Activated CD4-positive, alpha-beta T cell treated with anti-CD3 and anti-CD28 coated beads for 24 hours (primary cell): ENCODE measurements around the gene MDK.
"Not testable (repeated sequence)": the region's sequence is repeated elsewhere in the genome, so short reads cannot be mapped to it uniquely, and the experiment has no call there.

Experiments used
- DNase-seq, 2 donors: peaks; one replicate each; pipeline ENCODE4 v3.0.0-alpha.2; 2020; ENCODE audit warnings: low read depth in 2 of 2

MDK gene

GRCh38 chr11:46367244-46367915 is 14.1 kb upstream of the MDK start:
- peak; percentile 63 to 70 for DNase-seq

GRCh38 chr11:46367916-46368267 is 13.6 kb upstream of the MDK start:
- DNase-seq: no peak

- no peak for DNase-seq
These were observed 11.9 kb upstream of the MDK start for GRCh38 chr11:46369458-46370152.

- no peak for DNase-seq
These were observed 11.2 kb upstream of the MDK start for GRCh38 chr11:46370253-46370652.

- not testable (repeated sequence) for DNase-seq
These were observed 10.2 kb upstream of the MDK start for GRCh38 chr11:46371262-46371661.

GRCh38 chr11:46372086-46372485 is 9.4 kb upstream of the MDK start:
- no peak for DNase-seq

- DNase-seq: not testable (repeated sequence)
These were observed 9.0 kb upstream of the MDK start for GRCh38 chr11:46372501-46372900.

- DNase-seq: no peak
These were observed 7.4 kb upstream of the MDK start for GRCh38 chr11:46373787-46374740.

- no peak for DNase-seq
These were observed 6.7 kb upstream of the MDK start for GRCh38 chr11:46374815-46375214.

GRCh38 chr11:46375392-46376101 is 5.9 kb upstream of the MDK start:
- no peak for DNase-seq

GRCh38 chr11:46376258-46377050 is 5.0 kb upstream of the MDK start:
- DNase-seq: no peak

GRCh38 chr11:46377290-46377689 is 4.2 kb upstream of the MDK start:
- no peak for DNase-seq

GRCh38 chr11:46377831-46378230 is 3.6 kb upstream of the MDK start:
- no peak for DNase-seq

- no peak for DNase-seq
These were observed 3.2 kb upstream of the MDK start for GRCh38 chr11:46378296-46378695.

GRCh38 chr11:46378811-46379481 is 2.5 kb upstream of the MDK start:
- no peak for DNase-seq

- DNase-seq: not testable (repeated sequence)
These were observed 1.8 kb upstream of the MDK start for GRCh38 chr11:46379482-46380293.

- peak; percentile 41 to 63 for DNase-seq
These were observed 975 bp upstream of the MDK start for GRCh38 chr11:46380340-46381047.

GRCh38 chr11:46381819-46382645 is 563 bp downstream of the MDK start:
- DNase-seq: no peak
